ENCODE measurements around the gene IGFL3.

DNA sequence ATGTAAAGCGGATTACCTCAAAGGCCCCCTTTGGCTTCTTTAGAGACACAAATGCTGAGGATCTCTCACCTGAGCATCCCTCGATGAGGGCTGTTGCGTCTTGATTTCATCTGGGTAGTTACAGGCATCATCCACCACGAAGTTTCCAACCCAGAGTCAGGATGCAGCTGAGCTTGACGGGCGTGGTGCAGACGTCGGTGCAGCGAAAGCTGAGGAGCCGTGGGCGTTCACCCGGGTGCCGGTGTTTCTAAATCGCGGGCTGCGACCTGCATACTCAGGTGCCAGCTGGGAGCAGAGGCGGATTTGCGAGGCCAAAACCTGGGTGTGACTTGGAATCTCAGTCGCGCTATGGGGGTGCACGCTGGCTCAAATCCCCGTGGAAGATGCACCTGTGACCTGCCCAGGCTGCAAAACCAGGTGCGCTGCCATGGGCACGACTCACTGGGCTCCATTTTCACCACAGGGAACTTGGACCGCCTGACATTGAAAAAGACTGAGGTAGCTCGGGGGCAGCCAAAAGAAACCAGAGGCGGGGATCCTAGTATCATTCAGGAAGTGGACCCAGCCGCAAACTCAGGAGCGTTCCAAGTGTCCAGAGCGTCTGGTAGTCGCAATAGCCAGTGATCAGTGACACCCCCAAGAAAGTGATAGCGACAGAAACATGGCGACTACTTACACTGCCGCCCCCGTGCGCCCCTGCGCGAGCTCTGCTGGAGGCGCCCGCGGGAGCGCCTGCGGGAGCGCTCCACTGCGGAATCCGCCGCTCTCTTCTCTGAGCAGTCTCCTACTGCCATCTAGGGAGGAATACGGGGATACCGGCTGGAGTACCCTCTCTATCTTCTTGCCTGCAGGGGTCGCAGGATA lies 47.3 kb downstream of the IGFL3 start:
- no peak for TF ChIP-seq EZH2 (IDR thresholded peaks at IDR 0.05; ENCODE audit: borderline replicate concordance, low read length)
- TF ChIP-seq CTCF (IDR thresholded peaks at IDR 0.05; ENCODE audit: low read length), result peak; percentile 78
